ENCODE results near the gene HADHA.

- TF ChIP-seq CTCF (IDR thresholded peaks at IDR 0.05; ENCODE audit: low read depth, low read length): no peak
- no peak for TF ChIP-seq EZH2phosphoT487 (IDR thresholded peaks at IDR 0.05; ENCODE audit: low read depth)
These were observed 62.0 kb downstream of the HADHA start for GRCh38 chr2:26182441-26182840.
